SU-DHL-6 (cell line): ENCODE measurements around the gene PLCD1.

ENCODE experiments used
- H2AFZ ChIP-seq: fragments of 200-600 bp; sonication (generic); 2 replicates; pipeline ENCODE4 v1.6.1; 2014; ENCODE audit warnings: low read depth, mild to moderate bottlenecking, moderate library complexity, mixed read lengths, antibody characterized with exemption, low read length; ENCODE audit not compliant: severe bottlenecking
- H3F3A ChIP-seq: fragments of 200-600 bp; shearing (Covaris generic); 2 replicates; pipeline ENCODE4 v1.6.0; 2016; ENCODE audit warnings: antibody characterized with exemption, mild to moderate bottlenecking; ENCODE audit not compliant: insufficient read depth
- H3K27ac ChIP-seq: fragments of 200-600 bp; sonication (generic); 2 replicates; pipeline ENCODE4 v1.5.1; 2016; ENCODE audit warnings: low read depth, mild to moderate bottlenecking, low read length, moderate library complexity, mixed read lengths
- H3K27me3 ChIP-seq: fragments of 200-600 bp; sonication (generic), shearing (Covaris generic); 2 replicates; pipeline ENCODE4 v1.6.0; 2014; ENCODE audit warnings: mild to moderate bottlenecking, low read length
- H3K36me3 ChIP-seq: fragments of 200-600 bp; sonication (generic); 2 replicates; pipeline ENCODE4 v1.6.1; 2014; ENCODE audit warnings: mild to moderate bottlenecking, low read length, mixed read lengths
- H3K4me2 ChIP-seq: fragments of 300-600, 200-600 bp; shearing (Covaris generic), sonication (generic); 2 replicates; pipeline ENCODE4 v1.6.0; 2014; ENCODE audit warnings: low read length, low read depth, mild to moderate bottlenecking; ENCODE audit not compliant: poor library complexity, severe bottlenecking
- H3K4me3 ChIP-seq: fragments of 200-600 bp; sonication (generic); 2 replicates; pipeline ENCODE4 v1.5.1; 2014; ENCODE audit warnings: antibody characterized with exemption, low read length, mild to moderate bottlenecking, mixed read lengths; ENCODE audit not compliant: insufficient read depth, poor library complexity, severe bottlenecking
- H3K79me2 ChIP-seq: fragments of 200-600 bp; sonication (generic); 2 replicates; pipeline ENCODE4 v1.6.1; 2014; ENCODE audit warnings: mild to moderate bottlenecking, low read length, moderate library complexity; ENCODE audit not compliant: insufficient read depth
- H3K9ac ChIP-seq: fragments of 200-600 bp; sonication (generic); 2 replicates; pipeline ENCODE4 v1.7.0; 2014; ENCODE audit warnings: mild to moderate bottlenecking, low read length
- H3K9me2 ChIP-seq: fragments of 200-600 bp; sonication (generic); replicated peaks from 2 replicates; pipeline ENCODE4 v1.6.1; 2014; ENCODE audit warnings: low read length; ENCODE audit not compliant: insufficient read depth
- H3K9me3 ChIP-seq: fragments of 200-600 bp; sonication (generic); 2 replicates; pipeline ENCODE4 v1.6.1; 2014; ENCODE audit warnings: low read length, mixed read lengths; ENCODE audit not compliant: insufficient read depth
- H4K20me1 ChIP-seq: fragments of 200-600 bp; sonication (generic); 2 replicates; pipeline ENCODE4 v1.6.1; 2014; ENCODE audit warnings: low read depth, mild to moderate bottlenecking, antibody characterized with exemption, low read length, moderate library complexity, mixed read lengths
- EZH2phosphoT487 ChIP-seq: fragments of 200-600 bp; sonication (generic), shearing (Covaris generic); conservative IDR thresholded peaks from 2 replicates; pipeline ENCODE4 v1.6.1; 2018; ENCODE audit warnings: mild to moderate bottlenecking, antibody characterized with exemption, low read length, moderate library complexity, mixed read lengths
- TF ChIP-seq, protein P1 (sequence below): fragments of 200-600 bp; sonication (generic); IDR thresholded peaks from one replicate; pipeline ENCODE4 v1.5.1; 2017; ENCODE audit warnings: antibody characterized with exemption, mild to moderate bottlenecking, low read length, moderate library complexity; ENCODE audit not compliant: insufficient read depth, poor library complexity, severe bottlenecking

The PLCD1 gene

GRCh38 chr3:37971467-37971866, 58.0 kb downstream of the PLCD1 start:
- Histone ChIP-seq H3K4me3 (no peak overlapping the region), H3K4me2 (no peak overlapping the region), H3K36me3 (no peaks in the 10 kb centered on the region), H2AFZ (no peak overlapping the region), H3K9me3 (no peaks in the 10 kb centered on the region), H3K27me3 (no peaks in the 10 kb centered on the region), H4K20me1 (no peaks in the 10 kb centered on the region), H3K27ac (no peak overlapping the region), H3K9me2 (no peaks in the 10 kb centered on the region), H3F3A (no peaks in the 10 kb centered on the region), H3K79me2 (no peaks in the 10 kb centered on the region), H3K9ac (no peak overlapping the region)
- no peak for TF ChIP-seq EZH2phosphoT487
- TF ChIP-seq, protein P1, sequence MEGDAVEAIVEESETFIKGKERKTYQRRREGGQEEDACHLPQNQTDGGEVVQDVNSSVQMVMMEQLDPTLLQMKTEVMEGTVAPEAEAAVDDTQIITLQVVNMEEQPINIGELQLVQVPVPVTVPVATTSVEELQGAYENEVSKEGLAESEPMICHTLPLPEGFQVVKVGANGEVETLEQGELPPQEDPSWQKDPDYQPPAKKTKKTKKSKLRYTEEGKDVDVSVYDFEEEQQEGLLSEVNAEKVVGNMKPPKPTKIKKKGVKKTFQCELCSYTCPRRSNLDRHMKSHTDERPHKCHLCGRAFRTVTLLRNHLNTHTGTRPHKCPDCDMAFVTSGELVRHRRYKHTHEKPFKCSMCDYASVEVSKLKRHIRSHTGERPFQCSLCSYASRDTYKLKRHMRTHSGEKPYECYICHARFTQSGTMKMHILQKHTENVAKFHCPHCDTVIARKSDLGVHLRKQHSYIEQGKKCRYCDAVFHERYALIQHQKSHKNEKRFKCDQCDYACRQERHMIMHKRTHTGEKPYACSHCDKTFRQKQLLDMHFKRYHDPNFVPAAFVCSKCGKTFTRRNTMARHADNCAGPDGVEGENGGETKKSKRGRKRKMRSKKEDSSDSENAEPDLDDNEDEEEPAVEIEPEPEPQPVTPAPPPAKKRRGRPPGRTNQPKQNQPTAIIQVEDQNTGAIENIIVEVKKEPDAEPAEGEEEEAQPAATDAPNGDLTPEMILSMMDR = no peak

DNA sequence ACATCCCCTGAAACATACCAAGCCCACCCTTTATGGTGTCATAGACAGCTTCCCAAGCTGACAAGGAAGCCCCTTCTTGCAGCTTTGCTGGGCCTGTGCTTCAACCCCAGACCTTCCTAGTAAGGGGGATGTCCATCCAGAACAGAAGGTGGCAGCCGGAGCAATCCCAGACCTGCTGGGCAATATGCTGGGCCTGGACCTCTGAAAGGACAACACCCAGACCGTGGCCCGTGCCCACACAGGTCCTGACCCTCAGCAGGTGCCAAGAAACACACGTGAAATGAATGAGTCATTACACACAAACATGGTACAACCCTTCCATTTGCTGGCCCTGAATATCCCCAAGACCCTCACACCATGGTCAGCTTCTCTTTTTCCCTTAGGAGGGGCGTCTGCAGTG, 58.6 kb downstream of the PLCD1 start:
- Histone ChIP-seq H3K9me2 (no peaks in the 10 kb centered on the region), H3K27me3 (no peaks in the 10 kb centered on the region), H3F3A (no peaks in the 10 kb centered on the region), H4K20me1 (no peaks in the 10 kb centered on the region), H3K4me3 (no peak overlapping the region), H2AFZ (no peak overlapping the region), H3K36me3 (no peaks in the 10 kb centered on the region), H3K79me2 (no peaks in the 10 kb centered on the region), H3K27ac (no peak overlapping the region), H3K9me3 (no peaks in the 10 kb centered on the region), H3K4me2 (no peak overlapping the region), H3K9ac (no peak overlapping the region)
- no peak for TF ChIP-seq EZH2phosphoT487
- TF ChIP-seq, protein P1 = no peak

- Histone ChIP-seq H3K79me2 (no peaks in the 10 kb centered on the region), H4K20me1 (no peaks in the 10 kb centered on the region), H3K9ac (no peak overlapping the region), H3K27me3 (no peaks in the 10 kb centered on the region), H3K9me2 (no peaks in the 10 kb centered on the region), H3K36me3 (no peaks in the 10 kb centered on the region), H3K9me3 (no peaks in the 10 kb centered on the region), H2AFZ (no peak overlapping the region), H3K4me3 (no peak overlapping the region), H3K27ac (no peak overlapping the region), H3K4me2 (no peak overlapping the region), H3F3A (no peaks in the 10 kb centered on the region)
- TF ChIP-seq, protein P1 = no peak
- no peak for TF ChIP-seq EZH2phosphoT487
These were observed 59.8 kb downstream of the PLCD1 start for GRCh38 chr3:37969596-37970100.
